Fibroblast of skin of right quadriceps (primary cell): ENCODE measurements around the gene ARHGAP22.

Experiments
- DNase-seq: peaks from one replicate; pipeline ENCODE4 v3.0.0-alpha.2; 2013

Gene ARHGAP22

DNA sequence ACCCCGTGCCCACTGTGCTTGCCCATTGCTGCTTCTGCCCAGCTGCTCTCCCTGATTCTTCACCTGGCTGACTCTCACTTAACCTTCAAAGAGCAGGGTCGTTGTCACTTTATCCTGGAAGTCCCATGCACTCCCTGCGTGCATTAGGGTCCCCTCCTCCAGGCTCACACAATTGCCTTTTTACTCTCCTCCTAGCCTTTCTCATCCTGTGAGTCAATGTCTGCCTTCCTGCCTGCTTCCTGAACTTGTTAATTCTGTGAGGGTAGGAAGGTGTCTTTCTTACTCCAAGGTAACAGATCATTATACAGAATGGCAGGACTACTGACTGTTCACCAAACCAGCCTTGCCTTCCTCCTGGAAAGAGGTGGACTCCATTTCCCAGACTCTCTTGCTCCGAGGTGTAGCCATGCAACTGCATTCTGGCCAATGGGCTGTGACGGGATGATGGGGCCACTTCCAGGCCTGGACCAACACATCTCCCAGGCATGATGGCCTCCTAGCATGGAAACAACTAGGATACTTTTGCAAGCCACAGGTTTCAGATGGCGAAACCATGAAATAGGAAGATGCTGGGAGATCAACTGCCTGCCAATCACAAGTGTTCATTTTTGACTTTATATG lies 54.7 kb downstream of the ARHGAP22 start:
- DNase-seq = no peak

GRCh38 chr10:48549236-48549635 lies 55.6 kb downstream of the ARHGAP22 start:
- DNase-seq = no peak

DNA sequence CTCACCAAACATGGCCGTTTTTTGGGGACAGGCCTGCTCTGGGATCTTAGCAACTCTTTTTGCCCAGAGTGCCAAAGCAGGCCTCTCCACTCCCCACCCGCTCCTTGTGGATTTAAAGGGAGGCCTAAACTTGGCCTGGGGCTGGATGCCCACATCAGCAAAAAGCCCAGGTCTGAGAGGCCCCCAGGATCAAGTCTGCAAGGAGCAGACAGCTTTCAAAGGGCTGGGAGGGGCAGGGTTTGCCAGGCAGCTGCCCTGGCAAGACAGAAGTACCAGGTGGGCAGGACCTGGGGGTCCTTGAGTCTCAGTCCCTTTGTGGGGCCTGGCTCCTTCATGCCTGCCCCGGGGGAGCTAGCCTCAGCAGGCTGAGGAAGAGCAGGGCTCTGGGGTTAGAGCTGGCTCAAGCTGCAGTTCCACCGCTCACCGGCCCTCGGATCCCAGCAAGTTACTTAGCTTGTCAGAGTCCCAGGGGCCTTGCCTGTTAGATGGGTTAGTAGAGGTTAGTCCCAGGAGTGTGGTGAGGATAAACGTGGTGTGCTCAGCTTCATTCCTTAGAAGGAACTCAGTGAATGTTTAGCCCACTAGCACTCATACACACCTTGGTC lies 56.2 kb downstream of the ARHGAP22 start:
- no peak for DNase-seq

DNA sequence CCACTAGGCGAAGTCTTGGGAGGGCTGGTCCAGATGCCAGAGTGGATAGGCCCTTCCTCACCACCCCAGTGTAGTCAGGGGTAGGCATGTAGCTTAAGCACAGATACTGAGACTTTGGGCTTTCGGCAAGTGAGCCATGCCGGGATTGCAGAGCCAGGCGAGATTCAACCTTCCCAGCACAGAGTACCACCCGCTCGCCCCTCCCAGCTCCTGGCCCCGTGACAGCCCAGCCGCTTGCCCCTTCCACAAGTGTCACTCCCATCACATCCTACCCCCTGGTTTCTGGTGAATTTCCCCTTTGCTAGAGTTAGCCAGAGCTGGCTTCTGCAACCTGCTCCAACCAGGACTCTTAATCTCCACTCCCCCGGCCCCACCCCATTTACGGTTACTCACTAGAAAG lies 56.9 kb downstream of the ARHGAP22 start:
- DNase-seq = no peak

DNA sequence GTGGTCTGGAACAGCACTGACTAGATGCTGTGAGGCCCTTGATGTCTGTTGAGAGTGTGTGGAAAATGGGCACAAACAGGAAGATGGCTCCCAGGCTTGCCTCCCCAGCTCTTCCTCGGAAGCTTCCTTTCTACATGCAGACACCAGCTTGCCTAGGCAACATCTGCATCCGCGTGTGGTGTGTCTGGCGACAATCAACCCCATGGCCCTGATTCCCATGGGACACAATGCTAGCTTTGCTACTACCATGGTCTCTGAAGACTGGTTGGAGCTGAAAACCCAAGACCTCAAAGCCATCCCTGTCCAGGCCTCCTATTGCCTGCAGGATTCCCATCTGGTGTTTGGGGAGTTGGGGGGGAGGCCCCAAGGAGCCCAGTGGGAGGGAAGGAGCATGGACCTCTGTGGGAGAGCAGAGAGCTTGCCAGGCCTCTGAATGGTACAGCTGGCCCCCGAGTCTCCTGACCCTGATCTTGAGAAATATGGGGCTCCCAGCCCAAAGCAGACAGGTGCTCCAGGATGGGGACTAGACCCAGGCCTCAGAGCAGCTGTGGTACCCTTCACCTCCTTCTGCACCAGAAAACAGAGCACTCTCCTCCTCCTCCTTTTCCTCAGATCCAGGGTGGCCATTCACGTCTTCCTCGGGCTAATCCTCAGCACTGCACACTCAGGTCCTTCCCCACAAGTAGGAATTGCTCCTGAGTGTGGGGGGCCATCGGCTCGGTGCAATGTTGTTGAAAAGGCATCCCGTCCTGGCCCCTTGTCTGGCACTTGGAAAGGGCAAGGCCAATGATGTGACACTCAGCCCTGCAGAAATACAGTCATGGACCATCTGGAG lies 57.6 kb downstream of the ARHGAP22 start:
- DNase-seq = no peak

DNA sequence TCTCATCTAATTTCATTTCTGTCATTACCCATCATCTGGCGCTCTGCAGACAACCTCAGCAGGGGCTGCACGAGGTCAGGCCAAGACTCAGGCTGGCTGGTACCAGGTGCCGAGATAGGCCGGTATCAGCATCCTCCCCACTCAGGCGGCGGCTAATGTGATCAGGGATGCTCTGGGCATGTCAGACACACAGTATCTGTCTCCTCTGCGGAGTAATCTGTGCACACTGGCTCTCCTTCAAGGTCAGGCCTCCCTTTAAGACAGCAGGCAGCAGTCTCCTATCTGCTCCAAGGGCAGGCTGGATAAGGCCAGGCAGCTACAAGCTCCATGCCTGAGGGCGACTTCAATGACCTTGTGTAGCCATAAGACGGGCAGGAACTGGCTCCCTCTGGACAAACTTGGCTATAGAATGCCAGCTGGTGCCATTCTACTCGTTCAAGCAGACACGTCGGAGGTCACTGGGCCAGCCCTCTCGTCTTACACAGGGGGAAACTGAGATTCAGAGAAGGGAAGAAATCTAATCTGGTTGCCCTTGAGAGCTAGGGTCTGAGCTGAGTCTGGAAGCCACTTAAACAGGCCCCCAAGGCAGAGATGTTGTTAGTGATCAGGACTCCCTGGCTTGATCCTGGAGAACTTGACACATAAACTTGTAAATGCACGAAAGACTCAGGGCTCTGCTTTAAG lies 59.3 kb downstream of the ARHGAP22 start:
- no peak for DNase-seq

GRCh38 chr10:48543182-48543844 lies 61.6 kb downstream of the ARHGAP22 start:
- no peak for DNase-seq

DNA sequence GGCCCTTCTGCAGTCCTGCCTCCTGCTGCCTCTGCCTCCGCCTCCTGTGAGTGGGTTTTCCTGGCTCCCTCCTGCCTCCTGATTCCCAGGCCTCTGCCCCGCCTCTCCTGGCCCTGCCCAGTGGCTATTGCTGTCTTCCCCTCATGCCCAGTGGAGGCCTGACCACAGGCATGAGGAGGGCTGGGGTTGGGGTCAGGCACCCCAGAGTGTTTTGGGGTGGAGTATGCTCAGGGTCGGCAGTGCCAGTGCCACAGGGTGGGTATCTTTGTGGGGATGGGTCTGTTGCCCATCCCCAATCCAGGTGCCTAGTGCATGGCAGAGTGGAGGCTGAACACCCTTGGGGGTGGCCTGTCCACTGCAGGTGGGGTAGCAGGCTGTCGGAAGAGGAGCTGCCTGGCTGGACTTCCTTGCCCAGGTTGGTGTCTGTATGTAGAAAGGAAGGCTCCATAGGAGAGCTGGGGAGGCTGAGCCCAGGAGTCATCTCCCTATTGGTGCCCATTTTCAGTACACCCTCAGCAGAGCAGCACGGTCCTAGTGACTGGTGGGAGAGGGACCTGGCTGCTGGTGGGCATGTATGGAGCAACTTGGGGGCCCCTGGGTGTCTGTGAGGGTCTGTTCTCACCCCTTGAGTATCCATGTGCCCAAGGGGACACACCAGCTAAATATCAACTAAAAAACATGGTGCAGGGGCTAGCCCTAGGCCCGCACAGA lies 62.2 kb downstream of the ARHGAP22 start:
- no peak for DNase-seq

DNA sequence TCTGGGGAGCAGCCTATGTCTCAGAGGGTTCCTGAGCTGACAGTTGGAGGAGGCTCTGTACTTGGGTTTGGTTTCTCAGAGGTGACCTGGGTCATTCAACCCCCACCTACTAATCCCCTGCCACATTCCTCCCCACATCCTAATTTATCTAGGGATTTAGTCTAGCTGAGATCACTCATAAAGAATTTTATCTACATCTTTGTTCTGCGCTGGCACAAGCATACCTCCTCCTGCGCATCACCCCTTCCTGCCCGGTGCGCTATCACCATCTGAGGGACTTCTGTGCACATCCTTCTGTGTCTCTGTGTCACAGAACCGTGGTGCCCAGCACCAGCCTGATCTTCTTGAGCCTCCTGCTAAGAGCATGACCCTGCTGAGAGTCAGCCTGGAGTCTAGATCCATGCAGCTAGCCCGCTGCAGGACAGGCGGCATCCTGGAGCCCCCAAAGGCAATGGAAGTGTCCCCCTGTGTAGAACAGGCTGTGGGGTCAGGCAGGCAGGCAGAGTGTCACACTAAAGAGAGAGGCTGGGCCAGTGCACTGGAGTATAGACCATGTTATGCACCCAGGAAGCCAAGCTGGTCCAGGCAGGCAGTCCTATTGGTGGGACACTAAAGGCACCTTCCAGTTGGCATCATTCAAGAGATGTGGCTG lies 63.6 kb downstream of the ARHGAP22 start:
- peak; percentile 36 for DNase-seq

- no peak for DNase-seq
Measured at GRCh38 chr10:48538611-48539010, 66.3 kb downstream of the ARHGAP22 start.

- DNase-seq = no peak
Measured at GRCh38 chr10:48536916-48537890, 67.7 kb downstream of the ARHGAP22 start.

DNA sequence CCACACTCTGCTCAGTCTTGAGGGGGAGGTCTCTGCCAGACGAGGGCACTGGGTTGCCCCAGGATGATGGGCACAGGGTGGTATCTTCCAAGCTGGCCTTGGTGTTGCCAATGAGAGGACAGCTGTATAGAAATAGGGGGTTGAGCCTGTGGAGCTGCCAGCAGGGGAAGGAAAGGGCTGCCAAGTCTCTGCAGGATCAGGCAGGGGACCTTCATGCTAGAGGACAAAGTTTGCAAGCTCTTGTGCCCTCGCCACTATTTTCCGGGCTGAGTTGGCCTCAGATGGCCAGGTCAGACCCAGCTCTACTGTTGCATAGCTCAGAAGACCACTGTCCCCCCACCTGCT lies 68.7 kb downstream of the ARHGAP22 start:
- DNase-seq = no peak

DNA sequence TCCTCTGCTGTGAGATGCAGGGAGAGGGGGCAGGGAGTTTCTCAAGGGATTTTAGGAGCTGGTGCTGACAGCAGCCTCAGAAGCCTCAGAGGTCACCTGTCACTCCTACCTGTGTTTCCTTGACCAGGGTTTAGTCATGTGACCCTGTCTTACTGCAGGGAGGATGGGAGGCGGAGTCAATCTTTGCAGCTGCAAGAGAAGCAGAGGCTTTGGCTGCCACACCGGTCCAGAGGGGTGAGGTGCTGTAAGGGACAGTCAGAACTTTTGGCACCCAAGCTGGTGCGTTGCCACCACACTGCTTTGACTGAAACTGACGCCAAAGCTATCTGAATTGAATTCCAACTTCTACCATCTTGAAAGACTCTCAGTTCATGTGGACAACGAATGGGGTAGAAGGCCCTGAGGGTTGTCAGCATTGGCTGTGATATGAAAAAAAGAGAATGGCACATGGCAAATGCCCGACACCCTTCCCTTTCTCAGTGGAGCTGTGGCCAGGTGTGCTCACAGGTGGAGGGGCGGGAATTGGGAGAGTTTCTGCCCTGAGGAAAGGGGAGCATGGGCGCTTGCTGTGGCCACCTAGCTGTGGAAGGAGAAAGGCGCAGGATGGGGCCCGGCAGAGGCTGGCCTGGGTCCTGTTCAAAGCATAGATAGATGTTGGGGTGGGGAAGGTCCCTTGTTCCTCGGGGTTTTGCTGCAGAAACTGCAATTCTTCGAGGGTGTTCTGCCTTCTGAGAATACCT lies 69.3 kb downstream of the ARHGAP22 start:
- DNase-seq = no peak

DNA sequence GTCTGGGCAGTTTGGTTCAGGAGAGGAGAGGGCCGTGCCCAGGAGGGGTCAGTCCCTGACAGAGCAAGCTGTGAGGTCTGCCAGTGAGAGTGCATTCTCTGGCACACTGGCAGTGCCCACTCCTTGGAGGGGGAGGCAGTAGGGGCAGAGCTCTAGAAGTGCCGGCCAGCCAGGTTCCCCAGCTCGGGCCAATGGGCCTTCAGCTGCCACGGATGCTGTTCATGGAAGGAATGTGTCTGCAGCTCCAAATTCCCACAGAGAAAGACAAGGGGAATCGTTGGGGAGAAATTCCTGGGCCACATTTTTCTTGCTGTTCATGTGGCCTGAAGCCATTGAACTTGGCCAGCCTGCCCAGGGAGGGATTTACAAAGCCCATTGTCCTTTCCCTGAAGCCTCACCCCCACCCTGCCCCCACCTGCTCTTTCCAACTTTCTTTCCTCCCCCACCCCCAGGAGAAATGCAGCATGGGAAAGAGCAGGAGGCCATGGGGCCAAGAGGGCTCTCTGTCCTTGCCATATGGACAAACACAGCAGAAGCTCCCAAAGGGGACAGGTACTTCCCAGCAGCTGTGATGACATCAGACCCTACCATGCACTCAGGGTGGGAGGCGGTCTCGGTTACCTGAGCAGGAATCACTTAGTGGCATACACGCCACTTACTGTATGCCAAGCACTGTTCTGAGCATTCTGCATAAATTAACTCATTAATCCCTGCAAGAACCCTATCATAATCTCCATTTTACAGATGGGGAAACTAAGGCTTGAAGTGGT lies 70.7 kb downstream of the ARHGAP22 start:
- DNase-seq = no peak

DNA sequence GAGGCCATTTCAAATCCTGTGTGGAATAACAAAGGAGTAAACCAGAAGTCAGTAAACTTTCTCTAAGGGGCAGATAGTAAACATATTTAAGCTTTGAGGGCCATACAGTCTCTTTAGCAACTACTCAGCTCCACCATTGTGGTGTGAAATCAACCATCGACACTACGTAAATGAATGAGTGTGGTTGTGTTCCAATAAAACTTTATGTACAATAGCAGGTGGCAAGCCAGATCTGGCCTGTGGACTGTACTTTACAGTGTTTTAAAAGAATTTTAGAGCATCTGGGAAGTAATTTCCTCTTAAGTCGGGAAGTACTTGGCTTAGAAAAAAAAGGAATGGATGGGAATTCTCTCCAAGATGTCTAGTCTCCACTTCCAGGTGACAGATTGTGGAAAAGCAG lies 71.3 kb downstream of the ARHGAP22 start:
- DNase-seq = no peak

DNA sequence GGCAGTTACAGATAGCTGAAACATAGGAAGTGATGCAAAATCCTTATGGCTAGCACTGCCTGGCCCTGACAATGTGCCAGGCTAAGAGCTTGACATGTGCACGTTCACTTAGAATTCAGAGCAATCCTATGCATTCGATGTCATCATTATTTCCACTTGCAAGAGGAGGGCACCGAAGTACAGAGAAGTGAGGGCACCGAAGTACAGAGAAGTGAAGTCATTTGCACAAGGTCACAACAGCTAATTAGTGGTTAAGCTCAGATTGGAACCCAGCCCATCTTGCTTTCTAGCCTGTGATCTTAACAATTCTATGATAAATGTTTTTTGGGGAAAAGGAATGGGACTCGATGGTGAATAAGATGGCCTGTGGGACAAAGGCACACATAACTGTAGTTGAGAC lies 73.4 kb downstream of the ARHGAP22 start:
- DNase-seq = peak; percentile 35

- no peak for DNase-seq
Measured at GRCh38 chr10:48529331-48529730, 75.5 kb downstream of the ARHGAP22 start.

DNA sequence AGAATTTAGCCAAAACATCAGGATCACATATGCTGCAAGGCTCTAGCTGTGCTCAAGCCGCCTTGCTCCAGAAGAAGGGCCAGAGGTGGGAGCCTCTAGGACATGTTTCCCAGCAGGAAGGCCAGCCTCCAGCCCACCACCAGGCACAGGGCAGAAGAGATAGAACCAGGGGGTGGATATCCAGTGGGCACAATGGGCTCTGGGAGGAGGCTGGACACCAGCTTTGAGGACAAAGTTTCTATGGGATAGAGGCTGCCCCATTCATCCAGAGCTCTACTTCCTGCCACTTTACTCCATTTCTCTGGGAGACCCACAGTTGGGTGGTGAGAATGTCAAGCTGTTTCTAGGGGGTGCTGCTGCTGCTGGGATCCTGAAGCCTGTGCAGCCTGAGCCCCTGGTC lies 77.1 kb downstream of the ARHGAP22 start:
- DNase-seq = no peak

- DNase-seq = no peak
Measured at GRCh38 chr10:48526846-48527505, 77.9 kb downstream of the ARHGAP22 start.
